Esophagus muscularis mucosa (tissue), 4 donors: ENCODE results near the gene COPS8. TPM values are rescaled to one million over a fixed set of nuclear protein-coding genes. Genes with fewer than 3 reads are reported as not detected.

Source experiments
- DNase-seq: peaks from one replicate; pipeline ENCODE4 v3.0.0-alpha.2; 2017; ENCODE audit errors: extremely low spot score
- H3K27ac ChIP-seq, 4 donors: fragments of 200-600 bp; sonication (generic); replicated peaks in 1 of 4; 1 replicate in 3 of 4; 2 replicates in 1 of 4; pipeline ENCODE4 v1.5.1; 2016 to 2019; ENCODE audit warnings: mild to moderate bottlenecking in 1 of 4
- H3K27me3 ChIP-seq, 4 donors: fragments of 200-600 bp; sonication (generic); one replicate each; pipeline versions ENCODE4 v1.5.1 to v1.6.0; 2016 to 2019
- H3K36me3 ChIP-seq, 4 donors: fragments of 200-600 bp; sonication (generic); one replicate each; pipeline ENCODE4 v1.5.1; 2016 to 2019
- H3K4me1 ChIP-seq, 4 donors: fragments of 200-600 bp; sonication (generic); one replicate each; pipeline ENCODE4 v1.5.1; 2016 to 2019
- H3K4me3 ChIP-seq, 4 donors: fragments of 200-600 bp; sonication (generic); 1 replicate in 2 of 4; 2 replicates in 2 of 4; pipeline ENCODE4 v1.5.1; 2016 to 2019; ENCODE audit warnings: mild to moderate bottlenecking in 4 of 4, moderate library complexity in 1 of 4
- H3K9me3 ChIP-seq, 4 donors: fragments of 200-600 bp; sonication (generic); 1 replicate in 3 of 4; 2 replicates in 1 of 4; pipeline ENCODE4 v1.5.1; 2016 to 2019
- EP300 ChIP-seq: sonication (generic); formaldehyde crosslinking; IDR thresholded peaks from one replicate; pipeline ENCODE4 v1.6.1; 2017; ENCODE audit warnings: antibody characterized with exemption
- POLR2A ChIP-seq: fragments of 450-650 bp; IDR thresholded peaks from one replicate; pipeline ENCODE4 v1.6.1; 2017; ENCODE audit warnings: antibody characterized with exemption, moderate library complexity, mild to moderate bottlenecking, low read depth
- POLR2AphosphoS5 ChIP-seq, 2 donors: sonication (generic); formaldehyde crosslinking; IDR thresholded peaks; one replicate each; pipeline ENCODE4 v1.6.1; 2017; ENCODE audit warnings: antibody characterized with exemption in 2 of 2
- WGBS: methylation state at CpG from one replicate; pipeline ENCODE4 v1.1.5; 2018; 5-methylcytosine and 5-hydroxymethylcytosine counted together
- intact Hi-C: fragments of 100-400 bp; cut with DNase I; formaldehyde crosslinking; loops from one replicate; pipeline ENCODE4 v1.15.1; 2023
- total RNA-seq, 4 donors: library from RNA; depleted of rRNA; stranded (reverse); fragments of >200 nt; gene quantifications; one replicate each; pipeline versions ENCODE4 v1.1.0 to v1.2.1, GENCODE V29; 2016
- TF ChIP-seq, protein P1 (sequence below), 3 experiments: fragments of 200-600 bp in 2 of 3; fragments of 450-650 bp in 1 of 3; sonication (generic) in 2 of 3; IDR thresholded peaks; one replicate each; pipeline ENCODE4 v1.5.1; 2017 to 2019; ENCODE audit warnings: antibody characterized with exemption in 3 of 3, mild to moderate bottlenecking in 2 of 3, moderate library complexity in 1 of 3

COPS8 gene
- total RNA-seq, 4 donors from 2014 or later, result 69.4 to 96.0 (median 82.8) TPM

DNA sequence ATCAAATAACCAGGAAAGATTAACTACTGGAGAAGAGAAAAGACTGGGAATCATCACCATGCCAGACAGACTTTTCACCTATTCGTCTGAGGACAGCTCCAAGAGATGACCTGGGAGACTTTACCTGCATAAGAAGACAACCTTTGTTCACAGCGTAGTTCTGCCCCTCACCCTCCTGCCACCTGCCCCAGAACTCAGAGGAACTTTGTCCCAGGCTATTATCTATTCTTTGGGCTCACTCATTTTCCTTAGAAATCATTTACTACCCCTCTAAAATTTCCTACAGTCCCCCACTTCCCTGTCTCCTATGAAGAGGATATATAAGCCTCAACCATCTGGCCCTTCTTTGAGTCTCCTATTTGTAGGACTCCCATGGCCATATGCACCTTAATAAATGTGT, 19.3 kb upstream of the COPS8 start:
- TF ChIP-seq POLR2AphosphoS5 (IDR thresholded peaks at IDR 0.05), result no peak
- TF ChIP-seq, protein P1, sequence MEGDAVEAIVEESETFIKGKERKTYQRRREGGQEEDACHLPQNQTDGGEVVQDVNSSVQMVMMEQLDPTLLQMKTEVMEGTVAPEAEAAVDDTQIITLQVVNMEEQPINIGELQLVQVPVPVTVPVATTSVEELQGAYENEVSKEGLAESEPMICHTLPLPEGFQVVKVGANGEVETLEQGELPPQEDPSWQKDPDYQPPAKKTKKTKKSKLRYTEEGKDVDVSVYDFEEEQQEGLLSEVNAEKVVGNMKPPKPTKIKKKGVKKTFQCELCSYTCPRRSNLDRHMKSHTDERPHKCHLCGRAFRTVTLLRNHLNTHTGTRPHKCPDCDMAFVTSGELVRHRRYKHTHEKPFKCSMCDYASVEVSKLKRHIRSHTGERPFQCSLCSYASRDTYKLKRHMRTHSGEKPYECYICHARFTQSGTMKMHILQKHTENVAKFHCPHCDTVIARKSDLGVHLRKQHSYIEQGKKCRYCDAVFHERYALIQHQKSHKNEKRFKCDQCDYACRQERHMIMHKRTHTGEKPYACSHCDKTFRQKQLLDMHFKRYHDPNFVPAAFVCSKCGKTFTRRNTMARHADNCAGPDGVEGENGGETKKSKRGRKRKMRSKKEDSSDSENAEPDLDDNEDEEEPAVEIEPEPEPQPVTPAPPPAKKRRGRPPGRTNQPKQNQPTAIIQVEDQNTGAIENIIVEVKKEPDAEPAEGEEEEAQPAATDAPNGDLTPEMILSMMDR (IDR thresholded peaks at IDR 0.05), result no peak
- TF ChIP-seq EP300, result no peak
- TF ChIP-seq POLR2A, result no peak
- WGBS, result 95% methylated on average over 2 of the region's 2 CpGs
- intact Hi-C loops, result no loop called here

DNA sequence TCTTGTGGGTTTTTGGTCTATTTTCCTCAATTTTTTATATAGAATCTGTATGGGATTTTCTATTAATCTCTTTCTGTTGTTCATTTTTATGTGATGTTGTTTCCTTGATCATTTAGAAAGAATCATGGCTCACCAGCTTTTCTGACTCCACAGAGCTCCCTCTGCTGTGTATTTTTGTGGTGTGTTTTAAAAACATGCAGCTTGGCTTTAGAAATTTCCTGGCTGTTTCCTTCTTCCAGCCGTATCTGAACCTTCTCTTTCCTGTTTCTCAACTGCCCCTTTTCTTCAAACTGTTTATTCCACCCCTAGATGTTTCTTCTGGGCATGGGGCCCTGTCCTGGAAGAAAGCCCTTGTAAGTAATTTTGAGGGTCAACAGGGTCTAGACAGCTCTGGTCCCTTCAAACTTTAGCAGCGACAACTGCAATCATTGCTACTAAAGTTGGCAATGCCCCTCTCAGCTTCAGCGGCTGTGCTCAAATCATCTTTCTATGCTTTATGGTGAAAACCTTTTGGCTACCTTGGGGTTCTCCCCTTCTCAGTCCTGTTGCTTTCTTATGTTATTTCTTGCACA, 17.6 kb upstream of the COPS8 start:
- H3K4me3 ChIP-seq, result no peak overlapping the region
- no peaks in the 10 kb centered on the region for H3K36me3 ChIP-seq
- no peaks in the 10 kb centered on the region for H3K27me3 ChIP-seq
- no peak overlapping the region for H3K27ac ChIP-seq
- 59% methylated on average over 3 of the region's 3 CpGs for WGBS
- H3K9me3 ChIP-seq, result no peaks in the 10 kb centered on the region
- TF ChIP-seq POLR2AphosphoS5 (IDR thresholded peaks at IDR 0.05), result no peak
- TF ChIP-seq EP300, result no peak
- TF ChIP-seq POLR2A, result no peak
- TF ChIP-seq, protein P1 (IDR thresholded peaks at IDR 0.05), result no peak
- peak; percentile 75 for DNase-seq
- peaks cover 0 to 6% (median 0%) of the 10 kb centered on the region in 4 donors for H3K4me1 ChIP-seq
- intact Hi-C loops, result no loop called here

More for the DNA sequence above, 19.3 kb upstream of the COPS8 start:
- H3K4me3 ChIP-seq, result no peak overlapping the region
- H3K9me3 ChIP-seq, result no peaks in the 10 kb centered on the region
- peak; percentile 64 for DNase-seq
- H3K4me1 ChIP-seq, result no peaks in the 10 kb centered on the region
- H3K27ac ChIP-seq, result no peak overlapping the region
- no peaks in the 10 kb centered on the region for H3K27me3 ChIP-seq
- H3K36me3 ChIP-seq, result no peaks in the 10 kb centered on the region

DNA sequence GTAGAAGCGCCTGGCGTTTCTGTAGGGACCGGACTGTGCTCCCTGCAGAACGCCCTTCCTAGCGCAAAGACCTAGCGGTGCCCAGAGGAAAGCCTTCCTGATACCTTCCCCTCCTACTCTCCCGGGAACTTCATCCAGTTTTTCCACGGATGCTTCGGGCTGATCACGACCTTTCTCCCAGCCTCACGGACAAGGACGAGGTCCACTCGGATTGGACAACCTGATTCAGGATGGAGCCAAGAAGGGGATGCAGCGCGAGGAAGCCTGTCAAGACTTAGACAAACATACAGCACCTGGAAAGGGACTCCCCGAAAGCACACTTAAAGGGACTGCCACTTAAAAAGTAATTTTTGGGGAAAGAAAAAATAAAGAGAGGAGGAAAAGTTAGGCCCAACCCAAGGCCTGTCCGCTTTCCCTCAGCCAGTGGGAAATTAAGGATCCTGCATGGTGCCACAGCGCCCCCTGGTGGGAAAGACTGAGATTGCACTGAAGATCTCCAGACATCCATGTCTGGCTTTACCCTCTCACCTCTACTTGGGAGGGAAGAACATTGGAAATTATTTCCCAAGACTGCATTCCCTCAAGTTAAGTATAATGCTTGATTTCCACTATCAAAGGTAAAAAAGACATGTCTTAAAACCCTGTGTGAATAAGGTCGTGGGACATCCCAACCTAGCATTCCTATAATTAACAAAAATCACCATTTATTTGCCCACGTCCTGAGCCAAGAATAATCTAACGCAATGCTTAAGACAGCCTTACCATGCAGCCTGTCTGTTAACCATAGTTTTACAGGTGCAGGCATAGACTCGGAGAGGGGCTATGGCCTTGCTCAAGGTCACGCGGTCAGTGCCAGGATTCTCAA, 13.4 kb upstream of the COPS8 start:
- intact Hi-C loops, result no loop called here
- 81% methylated on average over 24 of the region's 24 CpGs for WGBS

DNA sequence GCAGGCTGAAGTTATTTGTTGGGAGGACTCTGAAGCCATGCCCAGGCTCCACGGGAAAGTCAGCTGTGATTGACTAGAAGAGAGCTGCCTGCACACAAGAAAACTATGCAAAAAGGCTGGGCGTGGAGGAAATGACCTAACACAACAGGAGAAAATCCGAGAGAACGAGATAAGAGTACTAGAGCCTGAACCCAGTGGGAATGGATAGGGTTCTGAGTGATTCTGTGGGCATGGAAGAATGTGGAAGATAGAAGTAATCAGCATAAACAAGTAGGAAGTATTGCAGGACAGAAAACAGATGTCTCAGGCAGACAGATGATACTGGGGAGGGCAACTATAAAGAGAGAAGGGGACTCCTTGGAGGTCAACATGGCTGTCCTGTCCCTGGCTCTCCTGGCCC, 12.1 kb upstream of the COPS8 start:
- H3K36me3 ChIP-seq, result no peaks in the 10 kb centered on the region
- H3K9me3 ChIP-seq, result no peaks in the 10 kb centered on the region
- no peaks in the 10 kb centered on the region for H3K27me3 ChIP-seq
- intact Hi-C loops, result no loop called here
- DNase-seq, result peak; percentile 45
- 76% methylated on average over 4 of the region's 4 CpGs for WGBS
- H3K4me1 ChIP-seq, result peaks cover 0 to 33% (median 2%) of the 10 kb centered on the region in 4 donors
- no peak overlapping the region for H3K4me3 ChIP-seq
- TF ChIP-seq, protein P1 (IDR thresholded peaks at IDR 0.05), result no peak
- no peak for TF ChIP-seq POLR2A
- no peak for TF ChIP-seq EP300
- no peak for TF ChIP-seq POLR2AphosphoS5 (IDR thresholded peaks at IDR 0.05)
- H3K27ac ChIP-seq, result no peak overlapping the region

More for the DNA sequence above, 13.4 kb upstream of the COPS8 start:
- peak; percentile 94 for DNase-seq
- TF ChIP-seq, protein P1 (IDR thresholded peaks at IDR 0.05), result peak in 2 of 3 experiments; percentile 89 to 95
- TF ChIP-seq POLR2A, result no peak
- no peaks in the 10 kb centered on the region for H3K27me3 ChIP-seq
- no peaks in the 10 kb centered on the region for H3K9me3 ChIP-seq
- no peak overlapping the region for H3K4me3 ChIP-seq
- no peaks in the 10 kb centered on the region for H3K36me3 ChIP-seq
- H3K27ac ChIP-seq, result no peak overlapping the region
- peaks cover 0 to 33% (median 2%) of the 10 kb centered on the region in 4 donors for H3K4me1 ChIP-seq
